ENCODE data around the gene SLC29A3. TPM values are rescaled to one million over a fixed set of nuclear protein-coding genes. Genes with fewer than 3 reads are reported as not detected.
"Not testable (repeated sequence)": the region's sequence is repeated elsewhere in the genome, so short reads cannot be mapped to it uniquely, and the experiment has no call there.

The SLC29A3 gene
- total RNA-seq, 8 experiments from 2014 or later = 2.3 to 7.6 (median 4.1) TPM

DNA sequence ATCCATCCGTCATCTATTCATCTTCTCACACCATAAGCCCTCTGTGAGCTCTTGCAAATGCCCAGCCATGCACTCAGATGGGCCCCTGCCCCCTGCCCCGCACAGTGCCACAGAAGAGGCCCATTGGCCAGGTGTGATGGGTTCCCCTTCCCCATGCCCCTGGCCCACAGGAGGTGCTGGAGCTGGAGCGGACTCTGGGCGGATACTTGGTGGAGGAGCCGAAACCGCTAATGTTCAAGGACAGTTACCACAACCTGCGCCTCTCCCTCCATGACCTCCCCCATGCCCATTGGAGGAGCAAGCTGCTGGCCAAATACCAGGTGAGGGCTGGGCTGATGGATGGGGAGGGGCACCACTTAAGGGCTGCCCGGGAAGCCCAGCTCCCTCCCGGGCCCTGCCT lies 23.4 kb upstream of the SLC29A3 start:
- WGBS, 10 experiments = 80 to 100% (median 100%) methylated on average over 1 to 4 of the region's 9 CpGs; no CpG with 5 or more reads in 1 of the 10 experiments
- Histone ChIP-seq H3K27ac (no peak overlapping the region), H3K4me3 (no peak overlapping the region), H3K4me1 (replicated peaks in 1 of 2) (no peaks in the 10 kb centered on the region)
- no peak for ATAC-seq (replicated peaks in 6 of 8)
- in situ Hi-C loops (cut with MboI; ENCODE audit: low pct_unique_long_range_greater_than_20kb in 2 of 9, low sequenced_read_pairs in 9 of 9, unreplicated experiment in 9 of 9) = loop anchor here in 4 of 9 experiments (25.0 kb wide), 1 partner anchor 383 kb away; no protein-coding TSS in a partner anchor

DNA sequence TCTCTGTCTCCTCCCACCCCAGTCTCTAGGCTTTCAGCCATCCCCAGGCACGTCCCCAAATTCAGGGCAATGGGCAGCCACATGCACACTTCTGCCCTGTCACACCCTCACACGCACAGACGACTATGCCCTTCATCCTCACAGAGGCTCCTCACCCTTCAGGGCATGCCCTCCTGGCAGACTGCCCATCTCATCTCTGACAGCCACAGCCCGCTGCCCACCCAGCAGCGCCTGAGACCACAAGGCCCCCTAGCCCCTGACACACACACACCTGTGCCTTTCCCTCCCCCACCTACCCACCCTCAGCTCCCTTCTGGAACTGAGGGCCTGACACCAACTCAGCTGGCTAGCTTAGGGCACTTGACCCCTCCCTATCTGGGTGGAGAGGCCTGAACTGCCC lies 23.0 kb upstream of the SLC29A3 start:
- no peaks in the 10 kb centered on the region for H3K4me1 ChIP-seq (replicated peaks in 1 of 2)
- no peak overlapping the region for H3K4me3 ChIP-seq
- peak in 1 of 8 experiments; percentile 8 for ATAC-seq (replicated peaks in 6 of 8)
- in situ Hi-C loops (cut with MboI; ENCODE audit: low pct_unique_long_range_greater_than_20kb in 2 of 9, low sequenced_read_pairs in 9 of 9, unreplicated experiment in 9 of 9) = loop anchor here in 4 of 9 experiments (25.0 kb wide), 1 partner anchor 384 kb away; no protein-coding TSS in a partner anchor
- no peak overlapping the region for H3K27ac ChIP-seq
- 40% methylated on average over 1 of the region's 5 CpGs; no CpG with 5 or more reads in 9 of the 10 experiments for WGBS, 10 experiments

DNA sequence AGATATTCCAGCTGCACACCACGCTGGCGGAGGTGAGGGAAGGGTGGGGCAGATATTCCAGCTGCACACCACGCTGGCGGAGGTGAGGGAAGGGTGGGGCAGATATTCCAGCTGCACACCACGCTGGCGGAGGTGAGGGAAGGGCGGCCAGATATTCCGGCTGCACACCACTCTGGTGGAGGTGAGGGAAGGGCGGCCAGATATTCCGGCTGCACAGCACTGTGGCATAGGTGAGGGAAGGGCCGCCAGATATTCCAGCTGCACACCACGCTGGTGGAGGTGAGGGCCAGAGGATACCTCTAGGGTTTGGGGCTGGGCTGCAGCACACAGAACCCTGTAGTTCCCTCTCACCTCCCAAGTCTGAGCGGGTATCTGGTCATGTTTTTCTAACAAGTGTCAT lies 22.2 kb upstream of the SLC29A3 start:
- 80 to 100% (median 90%) methylated on average over 1 to 3 of the region's 13 CpGs; no CpG with 5 or more reads in 6 of the 10 experiments for WGBS, 10 experiments
- not testable (repeated sequence) for H3K4me3 ChIP-seq; ATAC-seq (replicated peaks in 6 of 8); H3K4me1 ChIP-seq (replicated peaks in 1 of 2); H3K27ac ChIP-seq
- in situ Hi-C loops (cut with MboI; ENCODE audit: low pct_unique_long_range_greater_than_20kb in 2 of 9, low sequenced_read_pairs in 9 of 9, unreplicated experiment in 9 of 9) = loop anchor here in 4 of 9 experiments (25.0 kb wide), 1 partner anchor 385 kb away; no protein-coding TSS in a partner anchor

DNA sequence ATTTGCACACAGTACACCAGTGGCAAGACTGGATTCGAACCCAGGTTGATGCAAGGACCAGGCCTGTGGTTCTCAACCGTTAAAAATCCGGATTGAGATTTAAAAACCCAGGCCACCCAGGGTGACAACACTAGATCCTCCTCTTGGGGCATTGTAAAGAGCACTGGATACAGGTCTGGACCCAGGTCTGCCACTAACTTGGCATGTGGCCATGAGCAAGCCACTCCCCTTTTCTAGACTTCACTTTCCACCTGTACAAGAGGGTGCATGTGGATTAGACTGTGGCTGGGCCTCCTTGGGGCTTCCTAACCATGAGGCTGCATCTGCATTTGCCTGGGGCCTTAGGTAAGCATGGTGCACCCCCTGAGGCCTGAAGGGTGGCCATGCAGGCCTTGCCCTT lies 21.7 kb upstream of the SLC29A3 start:
- Histone ChIP-seq H3K4me1 (replicated peaks in 1 of 2) (no peaks in the 10 kb centered on the region), H3K4me3 (no peak overlapping the region), H3K27ac (no peak overlapping the region)
- WGBS, 10 experiments = 50 to 100% (median 92%) methylated on average over 1 to 3 of the region's 3 CpGs; no CpG with 5 or more reads in 5 of the 10 experiments
- no peak for ATAC-seq (replicated peaks in 6 of 8)
- in situ Hi-C loops (cut with MboI; ENCODE audit: low pct_unique_long_range_greater_than_20kb in 2 of 9, low sequenced_read_pairs in 9 of 9, unreplicated experiment in 9 of 9) = loop anchor here in 4 of 9 experiments (25.0 kb wide), 1 partner anchor 385 kb away; no protein-coding TSS in a partner anchor

DNA sequence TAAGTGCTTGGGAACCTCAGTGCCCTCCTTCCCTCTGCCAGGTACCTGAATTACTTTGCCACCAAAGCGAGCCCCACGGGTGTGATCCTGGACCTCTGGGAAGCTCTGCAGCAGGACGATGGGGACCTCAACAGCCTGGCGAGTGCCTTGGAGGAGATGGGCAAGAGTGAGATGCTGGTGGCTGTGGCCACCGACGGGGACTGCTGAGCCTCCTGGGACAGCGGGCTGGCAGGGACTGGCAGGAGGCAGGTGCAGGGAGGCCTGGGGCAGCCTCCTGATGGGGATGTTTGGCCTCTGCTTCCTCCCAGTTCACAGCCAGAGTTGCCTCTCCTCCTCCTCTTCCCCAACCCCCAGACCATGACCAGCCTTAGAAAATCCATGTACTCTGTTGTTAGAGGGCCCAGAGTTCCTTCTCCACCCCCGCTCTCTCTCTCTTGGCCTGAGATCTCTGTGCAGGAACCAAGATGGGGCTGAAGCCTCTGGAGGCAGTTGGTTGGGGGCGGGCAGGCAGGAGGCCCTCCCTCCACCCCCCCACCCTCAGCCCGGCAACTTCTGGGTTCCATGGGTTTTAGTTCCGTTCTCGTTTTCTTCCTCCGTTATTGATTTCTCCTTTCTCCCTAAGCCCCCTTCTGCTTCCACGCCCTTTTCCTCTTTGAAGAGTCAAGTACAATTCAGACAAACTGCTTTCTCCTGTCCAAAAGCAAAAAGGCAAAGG lies 19.8 kb upstream of the SLC29A3 start:
- Histone ChIP-seq H3K27ac (no peak overlapping the region), H3K4me1 (replicated peaks in 1 of 2) (peaks cover 2% of the 10 kb centered on the region in 2 donors), H3K4me3 (no peak overlapping the region)
- WGBS, 10 experiments = 21 to 96% (median 67%) methylated on average over 2 to 7 of the region's 14 CpGs; no CpG with 5 or more reads in 1 of the 10 experiments
- in situ Hi-C loops (cut with MboI; ENCODE audit: low pct_unique_long_range_greater_than_20kb in 2 of 9, low sequenced_read_pairs in 9 of 9, unreplicated experiment in 9 of 9) = loop anchor here in 4 of 9 experiments (25.0 kb wide), 1 partner anchor 387 kb away; no protein-coding TSS in a partner anchor
- no peak for ATAC-seq (replicated peaks in 6 of 8)

DNA sequence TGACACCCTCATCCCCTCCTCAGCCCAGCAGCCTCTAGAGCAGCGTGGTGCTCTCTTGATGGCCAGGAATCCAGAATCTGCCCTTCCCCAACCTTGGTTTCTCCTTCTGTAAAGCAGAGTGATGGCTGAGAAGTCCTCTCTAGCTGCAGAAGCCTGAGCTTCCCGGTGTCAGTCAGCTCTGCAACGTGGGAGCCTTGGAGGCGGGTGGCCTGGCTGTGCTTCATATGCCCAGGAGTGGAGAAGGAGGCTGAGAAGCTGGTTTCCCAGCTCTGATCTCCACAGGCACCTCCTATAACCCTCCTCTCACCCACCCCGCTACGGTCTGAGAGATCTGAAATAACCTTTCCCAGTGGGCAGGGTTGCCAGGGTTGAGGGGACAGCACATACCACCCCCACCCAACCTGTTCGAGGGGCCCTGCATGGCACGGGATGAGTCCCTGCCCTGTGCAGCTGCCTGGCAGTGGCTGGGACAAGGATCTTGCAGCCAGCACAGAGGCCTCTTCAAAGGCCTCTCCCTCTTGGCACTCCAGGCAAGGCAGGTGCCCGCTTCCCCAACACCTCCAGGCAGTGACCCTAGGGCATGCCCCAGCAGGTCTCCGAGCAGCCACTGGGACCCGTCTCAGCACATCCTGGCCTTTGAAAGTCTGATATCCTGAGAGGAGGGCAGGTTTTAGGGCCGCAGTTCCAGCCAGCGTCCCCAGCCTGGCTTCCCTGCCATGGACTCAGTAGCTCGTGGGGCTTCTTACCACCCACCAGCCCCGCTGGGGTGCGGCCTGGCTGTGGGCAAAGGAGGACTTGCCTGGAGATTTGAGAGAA lies 18.3 kb upstream of the SLC29A3 start:
- peak in 1 of 8 experiments; percentile 7 for ATAC-seq (replicated peaks in 6 of 8)
- no peak overlapping the region for H3K27ac ChIP-seq
- in situ Hi-C loops (cut with MboI; ENCODE audit: low pct_unique_long_range_greater_than_20kb in 2 of 9, low sequenced_read_pairs in 9 of 9, unreplicated experiment in 9 of 9) = loop anchor here in 6 of 9 experiments (10.0 to 25.0 kb wide), 4 partner anchors 404 to 1037 kb away; partner anchors contain the start of gene C10orf105 (in 4 of the 6)
- 90 to 100% methylated on average over 1 to 2 of the region's 16 CpGs; no CpG with 5 or more reads in 8 of the 10 experiments for WGBS, 10 experiments
- H3K4me3 ChIP-seq = no peak overlapping the region
- H3K4me1 ChIP-seq (replicated peaks in 1 of 2) = peaks cover 8 to 14% of the 10 kb centered on the region in 2 donors

DNA sequence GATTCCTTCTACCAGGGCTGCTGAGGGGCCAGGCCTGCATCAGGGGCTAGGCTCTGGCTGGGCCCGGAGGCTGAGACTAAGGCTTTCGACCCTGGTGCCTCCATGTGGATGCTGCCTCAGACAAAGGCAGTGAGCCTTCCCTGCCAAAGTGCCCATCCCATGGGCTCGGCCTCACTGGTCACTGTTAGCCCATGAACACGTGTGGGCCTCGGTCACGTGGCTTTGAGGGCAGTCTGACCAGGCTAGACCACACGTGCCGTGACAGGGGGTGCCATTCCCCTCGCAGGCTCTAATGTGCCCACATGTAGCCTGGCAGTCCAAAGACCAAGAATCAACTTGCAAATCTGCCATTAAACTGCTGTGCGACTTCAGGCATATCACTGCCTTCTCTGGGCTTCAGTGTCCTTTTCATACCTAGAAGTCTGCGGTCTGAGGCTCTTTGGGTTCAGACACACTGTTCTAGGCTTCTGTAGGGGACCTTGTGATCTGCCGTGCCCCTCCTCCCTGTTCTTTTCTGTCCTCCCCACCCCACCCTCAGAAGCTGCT lies 17.6 kb upstream of the SLC29A3 start:
- ATAC-seq (replicated peaks in 6 of 8) = no peak
- in situ Hi-C loops (cut with MboI; ENCODE audit: low pct_unique_long_range_greater_than_20kb in 2 of 9, low sequenced_read_pairs in 9 of 9, unreplicated experiment in 9 of 9) = loop anchor here in 6 of 9 experiments (10.0 to 25.0 kb wide), 4 partner anchors 403 to 1036 kb away; partner anchors contain the start of gene C10orf105 (in 4 of the 6)
- 74 to 100% methylated on average over 2 to 3 of the region's 12 CpGs; no CpG with 5 or more reads in 8 of the 10 experiments for WGBS, 10 experiments
- Histone ChIP-seq H3K4me3 (no peak overlapping the region), H3K4me1 (replicated peaks in 1 of 2) (peaks cover 10 to 14% of the 10 kb centered on the region in 2 donors), H3K27ac (no peak overlapping the region)

- WGBS, 10 experiments = 0 to 100% (median 80%) methylated on average over 1 to 2 of the region's 4 CpGs; no CpG with 5 or more reads in 5 of the 10 experiments
- Histone ChIP-seq H3K4me1 (replicated peaks in 1 of 2) (peaks cover 20 to 24% of the 10 kb centered on the region in 2 donors), H3K4me3 (no peak overlapping the region), H3K27ac (no peak overlapping the region)
- no peak for ATAC-seq (replicated peaks in 6 of 8)
- in situ Hi-C loops (cut with MboI; ENCODE audit: low pct_unique_long_range_greater_than_20kb in 2 of 9, low sequenced_read_pairs in 9 of 9, unreplicated experiment in 9 of 9) = loop anchor here in 6 of 9 experiments (10.0 to 25.0 kb wide), 4 partner anchors 402 to 1035 kb away; partner anchors contain the start of gene C10orf105 (in 4 of the 6)
Measured at GRCh38 chr10:71302451-71302850, 16.6 kb upstream of the SLC29A3 start.

GRCh38 chr10:71302874-71303568 lies 16.0 kb upstream of the SLC29A3 start:
- ATAC-seq (replicated peaks in 6 of 8) = peak; percentile 13 to 61 (median 52)
- H3K4me1 ChIP-seq (replicated peaks in 1 of 2) = peaks cover 23 to 26% of the 10 kb centered on the region in 2 donors
- in situ Hi-C loops (cut with MboI; ENCODE audit: low pct_unique_long_range_greater_than_20kb in 2 of 9, low sequenced_read_pairs in 9 of 9, unreplicated experiment in 9 of 9) = loop anchor here in 6 of 9 experiments (10.0 to 25.0 kb wide), 4 partner anchors 402 to 1034 kb away; partner anchors contain the start of gene C10orf105 (in 4 of the 6)
- H3K27ac ChIP-seq = no peak overlapping the region
- H3K4me3 ChIP-seq = no peak overlapping the region
- WGBS, 10 experiments = 0 to 91% (median 32%) methylated on average over 1 to 4 of the region's 8 CpGs; no CpG with 5 or more reads in 3 of the 10 experiments

DNA sequence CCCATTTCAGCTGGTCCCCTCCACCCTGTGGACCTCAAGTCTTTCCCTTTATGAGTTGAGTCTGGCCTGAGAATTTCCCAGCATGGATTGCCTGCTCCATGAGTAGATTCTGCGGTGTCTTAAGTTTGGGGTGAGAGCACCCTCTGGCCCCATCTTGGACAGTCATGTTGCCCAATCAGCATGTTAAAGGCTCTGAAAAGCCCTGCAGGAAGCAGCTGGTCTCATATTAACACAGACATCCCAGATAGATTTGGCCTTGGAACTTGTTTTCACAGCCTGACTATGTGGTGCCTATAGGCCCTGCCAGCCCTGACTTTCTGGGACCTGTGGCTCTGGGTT lies 15.5 kb upstream of the SLC29A3 start:
- Histone ChIP-seq H3K4me3 (no peak overlapping the region), H3K27ac (no peak overlapping the region), H3K4me1 (replicated peaks in 1 of 2) (peaks cover 23 to 26% of the 10 kb centered on the region in 2 donors)
- WGBS, 10 experiments = no CpG with 5 or more reads among the region's 1 CpG
- in situ Hi-C loops (cut with MboI; ENCODE audit: low pct_unique_long_range_greater_than_20kb in 2 of 9, low sequenced_read_pairs in 9 of 9, unreplicated experiment in 9 of 9) = loop anchor here in 6 of 9 experiments (10.0 to 25.0 kb wide), 4 partner anchors 401 to 1034 kb away; partner anchors contain the start of gene C10orf105 (in 4 of the 6)
- peak in 3 of 8 experiments; percentile 2 to 12 (median 5) for ATAC-seq (replicated peaks in 6 of 8)

GRCh38 chr10:71304914-71305313 lies 14.1 kb upstream of the SLC29A3 start:
- H3K27ac ChIP-seq = peak overlapping the region in 1 of 2 donors; percentile 20
- in situ Hi-C loops (cut with MboI; ENCODE audit: low pct_unique_long_range_greater_than_20kb in 2 of 9, low sequenced_read_pairs in 9 of 9, unreplicated experiment in 9 of 9) = loop anchor here in 6 of 9 experiments (10.0 to 25.0 kb wide), 4 partner anchors 400 to 1032 kb away; partner anchors contain the start of gene C10orf105 (in 4 of the 6)
- H3K4me1 ChIP-seq (replicated peaks in 1 of 2) = peaks cover 23 to 26% of the 10 kb centered on the region in 2 donors
- WGBS, 10 experiments = 0 to 86% (median 12%) methylated on average over 1 to 4 of the region's 6 CpGs; no CpG with 5 or more reads in 2 of the 10 experiments
- peak in 6 of 8 experiments; percentile 2 to 92 (median 54) for ATAC-seq (replicated peaks in 6 of 8)
- H3K4me3 ChIP-seq = no peak overlapping the region

Data from motor neuron (in vitro differentiated cells).